ENCODE data around the gene C2orf68. TPM values are rescaled to one million over a fixed set of nuclear protein-coding genes. Genes with fewer than 3 reads are reported as not detected.
A peak's percentile ranks its signal among the peaks of the same experiment; 100 is the strongest.

Gene C2orf68
- total RNA-seq, 2 experiments from 2014 or later, result 86.2 to 86.7 TPM

GRCh38 chr2:85601771-85602475 lies 9.9 kb downstream of the C2orf68 start:
- Histone ChIP-seq H3K4me3 (ENCODE audit: low read depth, low read length, poor library complexity, severe bottlenecking) (peak overlapping the region; percentile 72), H3K9me2 (ENCODE audit: insufficient read depth, low read length) (no peaks in the 10 kb centered on the region), H3K4me2 (ENCODE audit: low read length) (peak overlapping the region; percentile 71), H2AFZ (ENCODE audit: low read length) (no peak overlapping the region), H3K4me1 (ENCODE audit: insufficient read depth, low read length, poor library complexity, severe bottlenecking) (peaks cover 19% of the 10 kb centered on the region), H3K79me2 (ENCODE audit: insufficient read depth, low read depth, low read length) (no peaks in the 10 kb centered on the region), H3K36me3 (ENCODE audit: insufficient read depth, low read length) (peaks cover 18% of the 10 kb centered on the region), H3K9me3 (ENCODE audit: low read length) (no peaks in the 10 kb centered on the region), H4K20me1 (ENCODE audit: insufficient read depth, low read length) (no peaks in the 10 kb centered on the region; the same call in 1 of the 2 replicates), H3K27ac (ENCODE audit: low read depth, low read length, poor library complexity, severe bottlenecking) (no peak overlapping the region)
- no peak for DNase-seq (ENCODE audit: low spot score)
- CTCF ChIA-PET (ENCODE audit: unreplicated experiment), result no interaction called here
- no TSS peak for BruUV-seq (replicated peaks)
- intact Hi-C loops (cut with micrococcal nuclease; ENCODE audit: unreplicated experiment), result loop anchor here (2.0 kb wide), 2 partner anchors 23 to 41 kb away; partner anchors contain the start of gene GGCX
- no peak for TF ChIP-seq EZH2phosphoT487 (IDR thresholded peaks at IDR 0.05; ENCODE audit: borderline replicate concordance, low read depth, low read length)
- TF ChIP-seq CTCF (conservative IDR thresholded peaks at IDR 0.05; ENCODE audit: low read length), result no peak
- POLR2A ChIA-PET, result interaction anchor here (0.7 kb wide), 1 partner anchor 11 kb away, joined by 3 read pairs; no protein-coding TSS in a partner anchor

DNA sequence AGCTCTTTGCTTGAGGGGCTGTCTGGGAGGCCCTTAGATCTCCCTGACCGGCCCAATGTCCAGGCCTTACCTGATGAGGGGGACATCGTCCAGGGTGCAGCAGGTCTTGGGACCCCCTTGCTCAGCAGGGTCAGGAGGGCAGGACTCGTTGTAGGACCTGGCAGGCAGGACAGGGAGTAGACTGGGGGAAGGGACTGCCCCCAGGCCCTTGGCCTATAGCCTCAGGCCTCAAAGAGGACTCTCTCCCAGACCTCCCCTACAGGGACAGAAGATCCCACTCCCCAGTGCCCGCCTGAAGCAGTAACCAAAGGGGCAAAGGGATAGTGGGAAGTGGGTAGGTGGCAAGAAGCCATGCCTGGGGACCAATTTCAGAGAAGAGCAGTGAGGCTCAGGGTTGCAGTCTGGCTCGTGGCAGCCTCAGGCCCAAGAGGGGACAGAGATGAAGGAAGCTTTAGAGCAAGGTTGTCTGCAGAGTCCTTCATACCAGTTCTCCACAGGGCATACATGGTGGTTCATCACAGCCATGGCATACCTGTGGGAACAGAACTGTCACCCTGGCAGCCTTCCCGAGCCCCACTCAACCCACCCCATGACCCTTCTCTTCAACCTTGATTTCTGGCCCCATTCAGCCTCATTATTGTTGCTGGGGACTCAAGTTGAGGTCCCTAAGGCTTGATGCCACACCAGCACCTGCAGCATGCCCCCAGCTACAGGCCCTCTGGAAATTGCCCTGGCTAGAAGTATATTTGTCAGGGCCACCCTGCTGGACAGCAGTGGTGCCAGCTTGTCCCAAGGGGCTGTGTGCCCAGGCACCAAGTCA lies 10.7 kb downstream of the C2orf68 start:
- no peak for DNase-seq (ENCODE audit: low spot score)
- peak overlapping the region; percentile 71; the same call in 1 of the 2 replicates for H3K4me2 ChIP-seq (ENCODE audit: low read length)
- H3K9me3 ChIP-seq (ENCODE audit: low read length), result no peaks in the 10 kb centered on the region
- intact Hi-C loops (cut with micrococcal nuclease; ENCODE audit: unreplicated experiment), result no loop called here
- CTCF ChIA-PET (ENCODE audit: unreplicated experiment), result no interaction called here
- no peaks in the 10 kb centered on the region for H3K9me2 ChIP-seq (ENCODE audit: insufficient read depth, low read length)
- no peaks in the 10 kb centered on the region; the same call in 1 of the 2 replicates for H4K20me1 ChIP-seq (ENCODE audit: insufficient read depth, low read length)
- POLR2A ChIA-PET, result interaction anchor here (0.7 kb wide), 1 partner anchor 12 kb away, joined by 3 read pairs; no protein-coding TSS in a partner anchor
- H2AFZ ChIP-seq (ENCODE audit: low read length), result no peak overlapping the region
- BruUV-seq (replicated peaks), result no TSS peak
- H3K79me2 ChIP-seq (ENCODE audit: insufficient read depth, low read depth, low read length), result peaks cover 7% of the 10 kb centered on the region; the same call in 1 of the 2 replicates
- H3K36me3 ChIP-seq (ENCODE audit: insufficient read depth, low read length), result peaks cover 13% of the 10 kb centered on the region
- TF ChIP-seq EZH2phosphoT487 (IDR thresholded peaks at IDR 0.05; ENCODE audit: borderline replicate concordance, low read depth, low read length) (no peak), CTCF (conservative IDR thresholded peaks at IDR 0.05; ENCODE audit: low read length) (no peak)
- H3K4me1 ChIP-seq (ENCODE audit: insufficient read depth, low read length, poor library complexity, severe bottlenecking), result peaks cover 26% of the 10 kb centered on the region
- no peak overlapping the region for H3K4me3 ChIP-seq (ENCODE audit: low read depth, low read length, poor library complexity, severe bottlenecking)
- H3K27ac ChIP-seq (ENCODE audit: low read depth, low read length, poor library complexity, severe bottlenecking), result no peak overlapping the region
